HG02884 (cell line): ENCODE measurements around the gene NGB.

Experiments used
- ATAC-seq: cut with Tn5 transposase; IDR thresholded peaks from one replicate; pipeline ENCODE4 v1.9.1; 2021; ENCODE audit warnings: mild to moderate bottlenecking, moderate library complexity; ENCODE audit not compliant: unreplicated experiment

NGB gene

DNA sequence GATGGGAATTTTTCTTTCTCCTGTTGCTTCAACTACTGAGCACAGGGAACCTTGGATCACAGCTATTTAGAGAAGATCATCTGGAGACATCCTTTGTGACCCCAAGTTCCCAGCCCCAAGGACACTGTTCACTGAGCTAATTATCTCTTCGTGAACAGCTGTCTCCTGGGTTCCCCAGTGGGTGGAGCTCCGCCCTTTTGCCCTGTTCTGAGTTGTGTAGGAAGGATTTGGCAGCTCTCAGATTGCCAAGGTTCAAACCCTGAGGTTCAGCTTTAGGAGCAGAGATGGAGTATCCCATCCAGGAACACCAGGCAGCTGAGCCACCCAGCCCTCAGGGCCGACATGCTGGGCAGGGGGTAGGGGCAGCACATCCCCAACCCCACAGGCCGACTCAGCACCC lies 32.0 kb downstream of the NGB start:
- ATAC-seq: no peak

- ATAC-seq: no peak
These were observed 32.6 kb downstream of the NGB start for GRCh38 chr14:77238356-77238755.

DNA sequence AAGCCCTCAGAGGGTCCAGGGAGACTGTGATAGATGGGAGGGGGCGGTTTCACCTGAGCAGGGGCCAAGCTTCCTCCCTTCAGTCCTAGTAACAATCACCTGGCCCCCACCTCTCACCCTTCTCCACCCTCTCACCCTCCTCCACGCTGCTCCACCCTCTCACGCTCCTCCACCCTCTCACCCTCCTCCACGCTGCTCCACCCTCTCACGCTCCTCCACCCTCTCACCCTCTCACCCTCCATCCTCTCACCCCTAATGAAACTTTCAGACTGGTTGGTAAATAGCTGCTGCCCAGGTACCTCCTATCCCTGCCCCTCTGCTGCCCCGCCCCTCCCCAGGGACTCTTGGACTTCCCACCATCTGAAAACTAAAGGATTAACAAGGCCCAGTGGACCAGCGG lies 34.2 kb downstream of the NGB start:
- no peak for ATAC-seq

DNA sequence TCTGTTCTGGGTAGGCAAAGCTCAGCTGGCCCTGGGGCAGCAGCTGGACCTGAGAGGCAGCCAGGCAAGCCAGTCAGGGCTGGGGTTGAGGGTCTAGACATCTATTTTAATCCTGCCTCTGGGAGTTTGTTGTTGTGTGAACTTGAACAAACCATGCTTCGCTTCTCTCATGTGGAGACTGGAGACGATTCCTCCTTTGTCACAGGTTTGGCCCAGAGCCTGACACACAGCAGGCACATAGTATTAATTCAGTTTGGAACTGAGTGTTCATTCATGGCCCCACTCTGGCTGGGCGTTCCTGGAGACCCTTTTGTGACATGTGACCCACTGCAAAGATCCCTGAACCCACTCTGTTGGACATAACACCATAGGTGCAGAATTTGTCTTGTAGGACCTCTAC lies 39.3 kb downstream of the NGB start:
- no peak for ATAC-seq

GRCh38 chr14:77230914-77231313 lies 40.1 kb downstream of the NGB start:
- ATAC-seq: no peak

DNA sequence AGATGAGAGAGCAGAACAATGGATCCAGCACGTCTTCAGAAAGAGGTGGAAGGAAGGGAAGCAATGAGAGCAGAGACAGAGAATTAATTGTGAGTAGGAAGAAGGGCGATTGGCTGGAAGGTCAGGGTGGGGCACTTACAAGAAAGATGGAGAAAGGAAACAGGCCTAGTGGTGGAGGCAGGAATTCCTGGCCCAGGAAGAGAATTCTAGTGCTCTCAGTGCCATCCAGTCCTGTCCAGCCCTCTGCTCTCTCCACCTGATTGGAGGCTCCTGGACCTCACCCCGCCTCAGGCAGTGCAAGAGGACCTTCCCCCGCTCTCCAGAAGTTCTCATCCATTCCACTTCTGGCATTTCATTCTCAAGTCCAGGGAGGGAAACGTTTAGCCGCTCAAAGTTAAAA lies 43.0 kb downstream of the NGB start:
- no peak for ATAC-seq

DNA sequence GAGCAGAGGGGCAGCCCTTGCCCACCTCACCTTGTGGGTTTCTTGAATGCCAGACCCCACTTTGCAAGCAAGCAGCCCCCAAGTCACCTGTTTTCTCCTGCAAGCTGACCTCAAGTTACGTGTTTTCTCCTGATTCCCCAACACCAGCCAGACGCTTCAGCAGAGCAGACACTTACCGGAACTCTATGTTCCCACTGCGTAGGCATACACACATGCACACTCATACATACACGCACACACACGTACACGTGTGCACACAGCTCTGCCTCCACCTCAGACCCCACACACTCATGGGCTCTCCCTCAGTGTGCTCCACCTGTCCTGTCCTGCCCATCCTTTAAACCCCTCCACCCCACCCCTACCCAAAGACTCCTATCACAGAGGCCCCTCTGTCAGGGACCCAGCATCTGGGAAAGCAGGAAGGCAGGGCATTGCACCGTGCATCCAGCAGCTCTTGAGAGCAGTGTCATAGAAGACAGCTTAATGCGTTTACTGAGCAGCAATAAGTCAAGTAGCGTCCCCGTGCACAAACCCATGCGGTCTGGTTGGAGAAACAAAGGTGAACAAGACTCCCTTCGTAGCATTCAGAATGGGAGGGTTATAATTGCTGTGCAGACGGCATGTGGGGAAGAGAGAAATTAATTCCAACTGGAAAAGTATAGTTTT lies 45.0 kb downstream of the NGB start:
- ATAC-seq: no peak

DNA sequence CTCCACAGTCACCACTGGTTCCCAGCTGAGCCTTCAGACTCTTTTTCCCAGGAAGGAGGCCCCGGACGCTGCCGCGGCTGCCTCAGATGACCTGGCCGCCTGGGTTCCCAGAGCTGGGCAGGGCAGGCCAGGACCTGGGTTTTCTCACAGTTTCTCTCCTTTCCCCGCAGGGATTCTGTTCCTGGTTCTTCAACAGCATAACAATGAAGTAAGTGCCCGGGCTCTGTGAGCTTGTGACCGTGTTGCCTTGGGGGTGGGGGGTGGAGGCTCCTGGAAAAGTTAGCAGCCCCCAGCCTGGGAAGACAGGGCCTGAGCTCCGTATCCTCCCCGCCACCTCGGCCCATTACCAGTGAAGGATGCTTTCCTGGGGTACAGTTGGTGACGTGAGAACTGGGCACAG lies 45.8 kb downstream of the NGB start:
- no peak for ATAC-seq

DNA sequence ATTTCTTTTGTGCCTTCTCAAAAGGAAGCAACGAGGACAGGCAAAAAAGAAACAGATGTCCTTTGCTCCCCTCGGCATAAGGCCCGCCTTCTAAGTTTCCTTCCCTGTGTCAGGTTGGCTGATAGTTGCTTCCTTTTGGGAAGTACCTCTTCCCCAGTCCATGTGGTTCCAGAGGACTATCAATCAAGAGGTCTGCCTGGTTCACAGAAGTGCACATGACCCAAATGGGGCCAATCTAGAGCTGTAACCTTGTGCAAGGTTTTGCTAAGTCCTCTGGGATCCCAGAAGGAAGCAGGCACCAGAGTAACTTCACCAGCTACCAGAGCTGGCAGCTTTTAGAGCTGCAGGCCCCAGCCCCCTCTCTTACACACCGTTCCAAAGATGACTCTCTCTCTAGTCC lies 46.8 kb downstream of the NGB start:
- no peak for ATAC-seq

DNA sequence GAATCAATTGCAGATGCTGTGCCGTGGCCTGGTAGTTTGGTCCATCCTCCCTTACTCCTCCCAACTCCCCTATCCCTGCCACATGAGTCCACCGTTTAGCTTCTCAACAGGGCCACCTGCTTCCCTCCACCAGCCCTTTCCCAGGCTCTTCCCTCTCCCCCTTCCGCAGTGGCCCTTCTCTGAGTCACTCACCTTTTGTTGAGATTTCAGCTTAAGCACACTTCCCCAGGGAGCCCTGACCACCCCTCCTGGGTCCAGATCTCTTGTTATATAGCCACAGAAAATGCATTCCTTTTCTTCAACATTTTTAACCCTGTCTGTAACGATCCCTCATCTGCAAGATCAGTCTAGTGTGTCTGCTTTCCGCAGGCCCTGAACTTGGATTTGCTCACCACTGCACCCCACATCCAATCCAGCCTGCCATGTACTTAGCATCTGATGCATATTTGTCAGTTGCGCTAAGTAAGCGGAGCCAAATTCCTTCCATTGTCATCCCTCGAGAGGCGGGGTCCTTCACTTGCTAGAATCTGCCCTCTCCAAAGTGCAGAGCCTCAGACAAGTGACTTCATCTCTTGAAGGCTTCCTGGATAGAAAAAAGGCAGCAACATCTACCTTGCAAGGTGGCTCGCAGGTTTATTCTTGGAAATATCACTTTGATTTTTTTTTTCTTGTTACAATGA lies 48.3 kb downstream of the NGB start:
- no peak for ATAC-seq

- no peak for ATAC-seq
These were observed 49.6 kb downstream of the NGB start for GRCh38 chr14:77221241-77221871.

GRCh38 chr14:77220246-77221017 lies 50.6 kb downstream of the NGB start:
- ATAC-seq: no peak

- ATAC-seq: no peak
These were observed 51.4 kb downstream of the NGB start for GRCh38 chr14:77219591-77219990.

DNA sequence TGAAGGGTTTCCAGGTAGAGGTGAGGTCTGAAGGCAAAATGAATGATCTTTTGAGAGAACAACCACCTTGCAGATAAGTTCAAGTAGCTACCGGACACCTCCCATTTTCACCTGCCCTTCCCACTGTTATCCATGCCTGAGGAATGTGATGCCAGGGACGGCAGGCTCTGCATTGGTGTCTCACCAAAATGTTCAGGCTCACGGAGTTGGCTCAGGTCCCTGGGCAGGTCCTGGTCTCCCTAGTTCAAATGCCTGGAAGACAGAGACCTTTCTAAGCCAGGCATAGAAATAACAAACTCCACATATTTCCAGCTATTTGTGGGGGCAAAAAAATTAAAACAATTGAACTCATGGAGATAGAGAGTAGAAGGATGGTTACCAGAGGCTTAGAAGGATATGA lies 53.5 kb downstream of the NGB start:
- ATAC-seq: no peak
